IMR-90 (cell line): ENCODE results near the gene GPR17. TPM values are rescaled to one million over a fixed set of nuclear protein-coding genes. Genes with fewer than 3 reads are reported as not detected.

Source experiments
- ATAC-seq: fragments of 200-7000 bp; cut with Tn5 transposase; 2 replicates; pipeline ENCODE4 v1.9.1; 2020; ENCODE audit warnings: low read depth, mild to moderate bottlenecking, moderate library complexity
- BruUV-seq: library from RNA; stranded (reverse); fragments of 400-500 nt; replicated peaks from 2 replicates; lab custom pipeline; 2021; lab: Mats Ljungman, UMichigan
- CTCF ChIA-PET: fragments of 300-600 bp; formaldehyde crosslinking; extraction: SDS; loops from one replicate; lab custom pipeline; 2021; ENCODE audit warnings: antibody characterized with exemption; lab: Yijun Ruan, JAX
- POLR2A ChIA-PET: fragments of 300-600 bp; sonication (Branson Sonifier 250); formaldehyde crosslinking; loops from one replicate; lab custom pipeline; 2022; ENCODE audit warnings: antibody characterized with exemption; ENCODE audit not compliant: unreplicated experiment; lab: Charles Lee
- DNase-seq: peaks from one replicate; pipeline ENCODE4 v3.0.0; 2013
- H2AFZ ChIP-seq: replicated peaks from 2 replicates; pipeline ENCODE3; 2013; ENCODE audit warnings: low read length, mild to moderate bottlenecking; ENCODE audit not compliant: poor library complexity
- H2AK5ac ChIP-seq: 2 replicates; pipeline ENCODE4 v1.6.1; 2013; ENCODE audit warnings: low read depth, low read length, inconsistent platforms
- H2AK9ac ChIP-seq: replicated peaks from 2 replicates; pipeline ENCODE3; 2013; ENCODE audit warnings: mild to moderate bottlenecking, low read depth, low read length, moderate library complexity; ENCODE audit not compliant: poor library complexity
- H2BK120ac ChIP-seq: 2 replicates; pipeline ENCODE4 v1.6.1; 2013; ENCODE audit warnings: low read depth, low read length, inconsistent platforms
- H2BK15ac ChIP-seq: 3 replicates; pipeline ENCODE4 v1.6.1; 2013; ENCODE audit warnings: low read depth, low read length, inconsistent platforms
- H2BK20ac ChIP-seq: 2 replicates; pipeline ENCODE4 v1.6.1; 2013; ENCODE audit warnings: low read depth, mild to moderate bottlenecking, inconsistent platforms, low read length, moderate library complexity
- H2BK5ac ChIP-seq: 2 replicates; pipeline ENCODE4 v1.6.1; 2013; ENCODE audit warnings: mild to moderate bottlenecking, low read depth, low read length, inconsistent platforms; ENCODE audit not compliant: poor library complexity, severe bottlenecking
- H3K14ac ChIP-seq: replicated peaks from 2 replicates; pipeline ENCODE4 v1.6.1; 2013; ENCODE audit warnings: low read depth, low read length, inconsistent platforms
- H3K18ac ChIP-seq: 2 replicates; pipeline ENCODE4 v1.6.1; 2013; ENCODE audit warnings: low read depth, low read length, control low read depth
- H3K23ac ChIP-seq: 2 replicates; pipeline ENCODE4 v1.6.1; 2013; ENCODE audit warnings: low read depth, low read length, inconsistent platforms
- H3K27ac ChIP-seq: 2 replicates; pipeline ENCODE4 v1.5.1; 2013; ENCODE audit warnings: mild to moderate bottlenecking, control low read depth, low read length; ENCODE audit not compliant: insufficient read depth
- H3K27me3 ChIP-seq: 2 replicates; pipeline ENCODE4 v1.6.1; 2013; ENCODE audit warnings: low read length; ENCODE audit not compliant: control insufficient read depth, insufficient read depth
- H3K36me3 ChIP-seq: 2 replicates; pipeline ENCODE4 v1.6.1; 2013; ENCODE audit warnings: low read length, mixed read lengths; ENCODE audit not compliant: control insufficient read depth, insufficient read depth
- H3K4ac ChIP-seq: 2 replicates; pipeline ENCODE4 v1.6.1; 2013; ENCODE audit warnings: low read depth, low read length, inconsistent platforms
- H3K4me1 ChIP-seq: 2 replicates; pipeline ENCODE4 v1.6.1; 2013; ENCODE audit warnings: low read length, mixed read lengths; ENCODE audit not compliant: control insufficient read depth, insufficient read depth
- H3K4me2 ChIP-seq: 2 replicates; pipeline ENCODE4 v1.6.1; 2013; ENCODE audit warnings: low read depth, mild to moderate bottlenecking, control low read depth, low read length, moderate library complexity
- H3K4me3 ChIP-seq: 2 replicates; pipeline ENCODE4 v1.5.1; 2013; ENCODE audit warnings: low read depth, mild to moderate bottlenecking, control low read depth, low read length, moderate library complexity; ENCODE audit not compliant: insufficient read depth
- H3K56ac ChIP-seq: 2 replicates; pipeline ENCODE4 v1.6.1; 2013; ENCODE audit warnings: low read length, inconsistent platforms; ENCODE audit not compliant: insufficient read depth; ENCODE audit errors: extremely low read depth
- H3K79me1 ChIP-seq, 2 experiments: 2 replicates each; pipeline ENCODE4 v1.6.1; 2013; ENCODE audit warnings: low read length in 2 of 2, inconsistent platforms in 1 of 2, low read depth in 1 of 2
- H3K9ac ChIP-seq: 2 replicates; pipeline ENCODE4 v1.6.1; 2013; ENCODE audit warnings: low read depth, low read length, control low read depth
- H3K9me1 ChIP-seq: 2 replicates; pipeline ENCODE4 v1.6.1; 2013; ENCODE audit warnings: low read length, inconsistent platforms; ENCODE audit not compliant: insufficient read depth
- H3K9me3 ChIP-seq: 2 replicates; pipeline ENCODE4 v1.6.1; 2013; ENCODE audit warnings: low read length; ENCODE audit not compliant: control insufficient read depth, insufficient read depth
- H4K20me1 ChIP-seq: 2 replicates; pipeline ENCODE4 v1.6.1; 2013; ENCODE audit warnings: low read length, inconsistent platforms; ENCODE audit not compliant: insufficient read depth
- H4K5ac ChIP-seq: 2 replicates; pipeline ENCODE4 v1.6.1; 2013; ENCODE audit warnings: mild to moderate bottlenecking, low read depth, low read length, control low read depth
- H4K8ac ChIP-seq, 2 experiments: 2 replicates each; pipeline ENCODE4 v1.6.1; 2013; ENCODE audit warnings: low read depth in 2 of 2, low read length in 2 of 2, control low read depth in 1 of 2, inconsistent platforms in 1 of 2
- H4K91ac ChIP-seq: 2 replicates; pipeline ENCODE4 v1.6.1; 2013; ENCODE audit warnings: low read depth, low read length, inconsistent platforms; ENCODE audit not compliant: insufficient read depth
- BHLHE40 ChIP-seq: fragments of 150-350 bp; IDR thresholded peaks from 2 replicates; pipeline ENCODE4 v1.6.1; 2016; ENCODE audit warnings: mild to moderate bottlenecking, low read depth, low read length
- CEBPB ChIP-seq: IDR thresholded peaks from 2 replicates; pipeline ENCODE4 v1.6.1; 2012; ENCODE audit warnings: low read depth, low read length, improper control_type of control experiment
- CHD1 ChIP-seq: IDR thresholded peaks from 2 replicates; pipeline ENCODE4 v1.6.1; 2012; ENCODE audit warnings: low read depth, low read length, improper control_type of control experiment
- CTCF ChIP-seq: conservative IDR thresholded peaks from 2 replicates; pipeline ENCODE4 v1.5.1; 2012; ENCODE audit warnings: mild to moderate bottlenecking, low read depth, low read length, improper control_type of control experiment
- ELK1 ChIP-seq: fragments of 150-350 bp; IDR thresholded peaks from 2 replicates; pipeline ENCODE4 v1.6.1; 2016; ENCODE audit warnings: low read depth, mild to moderate bottlenecking, low read length, moderate library complexity, borderline replicate concordance
- FOS ChIP-seq: fragments of 150-350 bp; IDR thresholded peaks from 2 replicates; pipeline ENCODE4 v1.6.1; 2016; ENCODE audit warnings: low read depth, low read length
- MAFK ChIP-seq: IDR thresholded peaks from 2 replicates; pipeline ENCODE4 v1.6.1; 2012; ENCODE audit warnings: low read depth, low read length, improper control_type of control experiment
- MAZ ChIP-seq: IDR thresholded peaks from 2 replicates; pipeline ENCODE4 v1.6.1; 2012; ENCODE audit warnings: low read depth, mild to moderate bottlenecking, low read length, improper control_type of control experiment, moderate library complexity, borderline replicate concordance
- MXI1 ChIP-seq: IDR thresholded peaks from 2 replicates; pipeline ENCODE4 v1.6.1; 2012; ENCODE audit warnings: low read depth, mild to moderate bottlenecking, low read length, moderate library complexity, borderline replicate concordance
- NFE2L2 ChIP-seq: fragments of 150-350 bp; IDR thresholded peaks from 2 replicates; pipeline ENCODE4 v1.6.1; 2016; ENCODE audit warnings: low read depth, mild to moderate bottlenecking, low read length
- POLR2A ChIP-seq: IDR thresholded peaks from 2 replicates; pipeline ENCODE4 v1.6.1; 2012; ENCODE audit warnings: mild to moderate bottlenecking, low read depth, low read length
- RAD21 ChIP-seq: IDR thresholded peaks from 2 replicates; pipeline ENCODE4 v1.6.1; 2012; ENCODE audit warnings: low read length, improper control_type of control experiment
- RCOR1 ChIP-seq: IDR thresholded peaks from 2 replicates; pipeline ENCODE4 v1.6.1; 2012; ENCODE audit warnings: mild to moderate bottlenecking, low read length, improper control_type of control experiment; ENCODE audit not compliant: insufficient replicate concordance
- SMC3 ChIP-seq: fragments of 150-350 bp; IDR thresholded peaks from 2 replicates; pipeline ENCODE4 v1.6.1; 2016; ENCODE audit warnings: low read depth, mild to moderate bottlenecking, antibody characterized with exemption, low read length, moderate library complexity
- USF2 ChIP-seq: fragments of 150-350 bp; IDR thresholded peaks from 2 replicates; pipeline ENCODE4 v1.6.1; 2017; ENCODE audit warnings: mild to moderate bottlenecking, antibody characterized with exemption, low read length, low read depth
- WGBS, 2 experiments: methylation state at CpG; one replicate each; pipeline versions ENCODE4 v1.1.5 to v1.1.7; 2013; ENCODE audit warnings: missing lambda C conversion rate in 2 of 2; ENCODE audit not compliant: insufficient read length in 1 of 2; ENCODE audit errors: extremely low coverage in 2 of 2; 5-methylcytosine and 5-hydroxymethylcytosine counted together
- dilution Hi-C: fragments of 300-500 bp; cut with HindIII; formaldehyde crosslinking; loops from one replicate; pipeline ENCODE4 v1.14.3; 2018; ENCODE audit warnings: low sequenced_read_pairs; ENCODE audit not compliant: unreplicated experiment
- in situ Hi-C: fragments of 300-500 bp; cut with MboI; formaldehyde crosslinking; loops from 3 replicates; pipeline ENCODE4 v1.14.3; 2019; ENCODE audit warnings: low sequenced_read_pairs, inconsistent platforms, mixed read lengths
- intact Hi-C: fragments of 100-400 bp; cut with micrococcal nuclease; formaldehyde crosslinking; loops from 2 replicates; pipeline ENCODE4 v1.10.0; 2022
- polyA plus RNA-seq, 3 experiments: library from polyadenylated mRNA; depleted of rRNA; stranded (reverse); fragments of >200 nt; gene quantifications; 2 replicates each; pipeline ENCODE4 v1.2.3, GENCODE V29; 2012; ENCODE audit warnings: low replicate concordance in 1 of 3
- total RNA-seq: library from RNA; depleted of rRNA; stranded (reverse); fragments of >200 nt; gene quantifications from 2 replicates; pipeline ENCODE4 v1.2.3, GENCODE V29; 2012

The GPR17 gene
- total and polyA plus RNA-seq, 2 of the 4 experiments (the other 2 are of a cell fraction), result not detected

GRCh38 chr2:127671557-127672302 lies 25.8 kb downstream of the GPR17 start:
- no peak overlapping the region for H2BK15ac ChIP-seq
- no peak overlapping the region for H2BK5ac ChIP-seq
- H3K27me3 ChIP-seq, result peaks cover under 1% of the 10 kb centered on the region; the same call in 1 of the 2 replicates
- no peak overlapping the region for H2BK120ac ChIP-seq
- ChIA-PET POLR2A (no interaction called here), CTCF (no interaction called here)
- peaks cover 20% of the 10 kb centered on the region for H3K9me1 ChIP-seq
- H3K4ac ChIP-seq, result no peak overlapping the region
- no peak for ATAC-seq
- no peak overlapping the region for H2AK9ac ChIP-seq
- BruUV-seq, result no TSS peak
- H3K56ac ChIP-seq, result no peak overlapping the region
- 90% methylated on average over 5 of the region's 14 CpGs; no CpG with 5 or more reads in 1 of the 2 experiments for WGBS, 2 experiments
- H3K14ac ChIP-seq, result no peak overlapping the region
- no peak overlapping the region for H3K23ac ChIP-seq
- H3K9ac ChIP-seq, result no peak overlapping the region
- no peak overlapping the region for H4K8ac ChIP-seq
- H3K9me3 ChIP-seq, result no peaks in the 10 kb centered on the region
- peaks cover 47% of the 10 kb centered on the region for H4K20me1 ChIP-seq
- H3K79me1 ChIP-seq, result peaks cover 13 to 50% of the 10 kb centered on the region in 2 experiments
- in situ Hi-C loops (no loop called here), dilution Hi-C loops (no loop called here), intact Hi-C loops (no loop called here)
- H3K27ac ChIP-seq, result no peak overlapping the region
- no peaks in the 10 kb centered on the region for H3K36me3 ChIP-seq
- H3K4me1 ChIP-seq, result peaks cover 7% of the 10 kb centered on the region; the same call in 1 of the 2 replicates
- no peak overlapping the region for H3K4me2 ChIP-seq
- H2AFZ ChIP-seq, result peak overlapping the region; percentile 9
- no peak for DNase-seq
- no peak overlapping the region for H4K5ac ChIP-seq
- H3K18ac ChIP-seq, result no peak overlapping the region
- no peak overlapping the region for H2BK20ac ChIP-seq
- no peak overlapping the region for H3K4me3 ChIP-seq
- H2AK5ac ChIP-seq, result peak overlapping the region; percentile 21; the same call in 1 of the 2 replicates
- H4K91ac ChIP-seq, result no peak overlapping the region
- TF ChIP-seq CHD1 (no peak), FOS (no peak), BHLHE40 (no peak), MXI1 (no peak), MAFK (no peak), CEBPB (no peak), NFE2L2 (no peak), SMC3 (no peak), RAD21 (no peak), MAZ (no peak), POLR2A (no peak), RCOR1 (no peak), USF2 (no peak), ELK1 (no peak), CTCF (no peak)
